Retina (tissue), 1 donor: ENCODE data around the gene YIF1A.

Source experiments
- DNase-seq: peaks from one replicate; pipeline ENCODE4 v3.0.0-alpha.2; 2016

Gene YIF1A

DNA sequence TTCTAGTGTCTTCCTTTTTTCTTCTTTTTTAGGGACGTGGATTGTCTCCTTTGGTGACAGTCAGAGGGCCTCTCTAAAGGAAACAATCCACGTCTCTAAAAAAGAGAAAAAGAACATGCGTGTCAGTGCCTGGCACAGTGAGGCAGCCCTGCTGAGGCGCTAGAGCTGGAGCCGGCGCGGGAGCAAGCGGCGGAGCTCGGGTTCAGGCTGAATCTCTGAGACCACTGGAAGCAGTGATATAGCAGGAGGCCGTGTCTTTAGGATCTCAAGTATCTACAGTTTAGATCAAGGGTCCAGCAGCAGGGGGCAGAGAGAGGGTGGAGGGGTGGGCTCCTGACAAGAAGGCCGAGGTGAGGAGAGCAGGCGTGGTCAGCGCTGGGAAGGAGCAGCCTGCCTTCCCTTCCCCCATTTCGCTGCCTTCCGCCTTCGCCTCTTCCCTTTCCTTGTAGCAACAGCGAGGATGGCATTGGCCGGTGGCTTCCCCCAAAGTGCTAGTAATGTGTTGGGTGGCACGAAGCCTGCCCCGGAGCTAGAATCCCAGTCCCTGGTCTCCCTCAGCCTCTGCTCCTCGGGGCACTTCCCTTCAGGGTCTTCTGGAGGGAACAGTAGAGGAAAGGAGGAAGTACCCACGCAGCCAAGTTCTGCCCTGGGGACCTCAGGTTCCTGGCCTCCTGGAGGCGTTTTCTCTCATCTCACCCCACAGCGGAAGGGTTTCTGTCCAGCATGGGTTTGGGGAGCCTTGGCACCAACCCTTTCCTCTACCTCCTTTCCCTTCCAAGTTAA is 48.8 kb downstream of the YIF1A start:
- DNase-seq = no peak

DNA sequence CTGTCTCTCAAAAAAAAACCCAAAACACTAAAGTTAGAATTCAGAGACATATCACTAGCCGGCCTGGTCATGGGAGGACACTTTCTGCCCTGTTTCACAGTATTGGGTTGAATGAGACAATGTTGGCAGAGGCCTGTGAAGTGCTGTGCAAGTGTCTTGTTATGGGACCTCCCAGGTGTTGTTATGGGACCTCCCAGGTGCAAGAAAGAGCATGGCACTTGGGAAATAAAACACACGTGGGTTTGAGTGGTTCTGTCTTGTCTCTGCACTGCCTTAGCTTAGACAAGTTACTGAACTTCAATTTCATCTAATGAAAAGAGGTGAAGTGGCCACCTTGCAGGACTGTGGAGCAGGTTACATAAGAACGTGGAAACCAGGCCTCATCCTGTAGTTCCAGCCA is 49.4 kb downstream of the YIF1A start:
- no peak for DNase-seq

DNA sequence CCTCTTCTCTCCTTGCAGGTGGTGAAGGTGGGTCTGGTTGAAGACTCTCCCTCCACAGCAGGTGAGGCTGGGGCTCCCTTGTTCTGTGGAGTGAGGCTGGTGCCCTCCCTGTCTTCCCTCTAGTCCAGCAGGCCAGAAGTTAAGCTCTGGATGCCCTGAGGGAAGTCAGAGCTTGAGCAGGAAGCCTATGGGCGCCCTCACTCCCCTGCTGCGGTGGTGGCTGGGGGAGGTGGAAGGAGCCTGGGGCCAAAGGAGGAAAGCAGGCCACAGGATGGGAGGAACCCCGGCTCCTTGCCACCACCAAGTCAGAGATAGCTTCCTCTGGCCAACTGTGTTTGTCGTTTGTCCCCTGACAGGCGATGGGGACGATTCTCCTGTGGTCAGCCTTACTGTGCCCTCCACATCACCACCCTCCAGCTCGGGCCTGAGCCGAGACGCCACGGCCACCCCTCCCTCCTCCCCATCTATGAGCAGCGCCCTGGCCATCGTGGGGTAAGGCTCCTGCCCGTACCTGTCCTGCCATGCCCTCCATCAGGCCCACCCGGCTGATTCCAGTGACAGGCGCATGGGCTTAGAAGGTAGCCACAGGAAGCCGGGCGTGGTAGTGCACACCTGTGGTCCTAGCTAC is 50.0 kb downstream of the YIF1A start:
- DNase-seq = no peak

DNA sequence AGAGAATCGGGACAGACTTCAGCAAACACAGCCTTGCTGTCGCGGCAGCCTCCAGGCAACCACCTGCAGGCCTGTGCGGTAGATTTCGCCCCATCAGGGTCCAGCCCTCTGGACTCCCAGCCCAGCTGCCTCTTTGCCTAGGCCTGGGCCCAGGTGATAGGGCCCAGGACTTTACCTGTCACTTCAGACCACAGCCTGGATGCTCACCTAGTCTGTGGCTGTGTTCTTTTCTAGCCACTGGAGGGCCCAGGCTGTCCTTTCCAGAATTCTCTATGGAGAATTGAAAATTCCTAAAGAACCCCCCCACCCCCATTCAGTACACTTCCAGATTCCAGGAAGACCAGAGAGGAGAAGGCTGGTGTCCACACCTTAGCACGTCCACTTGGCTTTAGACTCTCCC is 51.1 kb downstream of the YIF1A start:
- no peak for DNase-seq

DNA sequence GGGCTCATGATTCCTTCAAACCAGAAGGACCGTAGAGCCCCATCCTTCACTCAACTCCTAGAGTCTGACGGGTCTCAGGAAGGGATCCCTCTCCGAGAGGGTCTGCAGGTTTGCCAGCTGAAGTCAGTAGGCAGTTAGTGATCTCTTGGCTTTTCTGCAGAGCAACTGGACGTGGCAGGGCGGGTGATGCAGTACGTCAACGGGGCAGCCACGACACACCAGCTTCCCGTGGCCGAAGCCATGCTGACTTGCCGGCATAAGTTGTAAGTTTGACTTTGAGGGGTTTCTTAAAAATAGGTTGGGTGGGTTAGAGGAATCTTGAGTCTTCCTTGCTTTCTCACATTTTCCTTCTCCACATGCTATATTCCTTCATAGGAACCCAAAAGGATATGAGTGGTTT is 53.8 kb downstream of the YIF1A start:
- DNase-seq = no peak
